HFF-Myc (cell line): ENCODE measurements around the gene AP2A2.

Source experiments
- DNase-seq: peaks from one replicate; pipeline ENCODE4 v3.0.0-alpha.2; 2011; ENCODE audit warnings: low read depth; ENCODE audit errors: extremely low read depth
- H3K4me3 ChIP-seq: replicated peaks from 2 replicates; pipeline ENCODE4 v1.5.1; 2011; ENCODE audit warnings: low read depth, mild to moderate bottlenecking, control low read depth, low read length
- CTCF ChIP-seq: IDR thresholded peaks from 2 replicates; pipeline ENCODE4 v1.5.1; 2012; ENCODE audit warnings: mild to moderate bottlenecking, low read depth, low read length, control low read depth; ENCODE audit errors: missing control alignments

Gene AP2A2

GRCh38 chr11:924406-925157, 1.1 kb upstream of the AP2A2 start:
- no peak for DNase-seq
- no peak overlapping the region for H3K4me3 ChIP-seq
- TF ChIP-seq CTCF: no peak

- H3K4me3 ChIP-seq: peak overlapping the region; percentile 29; the same call in 1 of the 2 replicates
These were observed 543 bp upstream of the AP2A2 start for GRCh38 chr11:925158-925495.

GRCh38 chr11:926341-926916, 759 bp downstream of the AP2A2 start:
- no peak for DNase-seq
- H3K4me3 ChIP-seq: peak overlapping the region; percentile 81
- TF ChIP-seq CTCF: no peak

More at GRCh38 chr11:925158-925495, 543 bp upstream of the AP2A2 start:
- no peak for TF ChIP-seq CTCF
- no peak for DNase-seq

GRCh38 chr11:927871-928270, 2.2 kb downstream of the AP2A2 start:
- DNase-seq: no peak
- no peak for TF ChIP-seq CTCF
- H3K4me3 ChIP-seq: no peak overlapping the region

GRCh38 chr11:928786-929185, 3.1 kb downstream of the AP2A2 start:
- no peak for DNase-seq
- TF ChIP-seq CTCF: no peak
- no peak overlapping the region for H3K4me3 ChIP-seq

- no peak for TF ChIP-seq CTCF
- no peak for DNase-seq
- no peak overlapping the region for H3K4me3 ChIP-seq
These were observed 3.7 kb downstream of the AP2A2 start for GRCh38 chr11:929405-929804.

GRCh38 chr11:931385-931784, 5.7 kb downstream of the AP2A2 start:
- H3K4me3 ChIP-seq: no peak overlapping the region

More at GRCh38 chr11:931385-931784, 5.7 kb downstream of the AP2A2 start:
- TF ChIP-seq CTCF: no peak
- DNase-seq: peak; percentile 59
